H1 (cell line): ENCODE data around the gene MEIS2. TPM values are rescaled to one million over a fixed set of nuclear protein-coding genes. Genes with fewer than 3 reads are reported as not detected.

Experiments
- BCL11A ChIP-seq, 2 experiments: IDR thresholded peaks; one replicate each; pipeline ENCODE4 v1.6.1; 2011; ENCODE audit warnings: low read depth in 2 of 2, low read length in 2 of 2, mild to moderate bottlenecking in 2 of 2
- CEBPB ChIP-seq: IDR thresholded peaks from 2 replicates; pipeline ENCODE4 v1.6.1; 2012; ENCODE audit warnings: low read depth, low read length
- MAX ChIP-seq: IDR thresholded peaks from 2 replicates; pipeline ENCODE4 v1.6.1; 2012; ENCODE audit warnings: inconsistent platforms
- SUZ12 ChIP-seq: fragments of 200-600 bp; sonication (generic); IDR thresholded peaks from 2 replicates; pipeline ENCODE4 v1.6.1; 2012; ENCODE audit warnings: mild to moderate bottlenecking, inconsistent platforms, low read length, moderate library complexity, mixed read lengths
- polyA plus RNA-seq, 7 experiments: library from polyadenylated mRNA; depleted of rRNA in 3 of 7; stranded (reverse) in 5 of 7; unstranded in 2 of 7; fragments of >200 nt in 5 of 7; fragments of 200-250 nt in 2 of 7; gene quantifications; 1 replicate in 5 of 7; 2 replicates in 1 of 7; 4 replicates in 1 of 7; pipeline versions ENCODE4 v1.2.1 to v1.2.3, GENCODE V29; 2011 to 2013; ENCODE audit warnings: missing spikeins in 2 of 7, mixed read lengths in 2 of 7
- total RNA-seq: library from RNA; stranded (reverse); fragmentation: NEBNext Ultra II Directional; extraction: Animal tissue kit (Norgen Biotek cat#: 25700); gene quantifications from 2 replicates; pipeline ENCODE4 v1.2.1, GENCODE V29; 2021

MEIS2 gene
- total and polyA plus RNA-seq, 2 of the 8 experiments (the other 6 are each of a cell fraction or from before 2014, with no cell fraction given), result 0.22 to 1.2 TPM

GRCh38 chr15:37040072-37040742, 60.1 kb downstream of the MEIS2 start (continued):
- TF ChIP-seq SUZ12 (no peak), CEBPB (no peak), MAX (no peak), BCL11A (IDR thresholded peaks at IDR 0.05; ENCODE audit: low read depth in 2 of 2, low read length in 2 of 2) (no peak)
- TF ChIP-seq, all 59 proteins: peak for 0
